NCI-H1694 treated with DMSO at 0.1 percent for 48 hours (cell line): Measurements from ENCODE around the gene CDKN1C.
A peak's percentile ranks its signal among the peaks of the same experiment; 100 is the strongest.

ENCODE experiments used
- DNase-seq: peaks from one replicate; lab custom pipeline; 2025; lab: John Stamatoyannopoulos, UW

Gene CDKN1C

DNA sequence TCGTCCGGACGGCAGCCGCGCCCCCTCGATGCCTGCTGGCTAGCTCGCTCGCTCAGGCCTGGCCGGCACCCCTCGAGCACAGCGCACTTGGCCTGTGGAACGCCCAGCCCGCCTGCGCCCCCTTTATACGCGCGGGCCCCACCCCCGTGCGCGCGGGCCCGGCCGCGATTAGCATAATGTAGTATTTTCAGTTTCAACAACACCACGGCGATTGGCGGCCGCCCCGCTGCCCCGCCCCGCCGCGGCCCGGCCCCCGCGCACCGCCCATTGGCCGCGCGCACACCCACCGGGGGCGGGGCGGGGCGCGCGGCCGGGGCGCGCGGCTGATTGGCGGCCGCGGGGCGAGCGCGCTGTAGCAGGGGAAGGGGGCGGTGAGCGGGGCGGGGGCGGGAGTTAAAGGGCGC, at the start of gene CDKN1C:
CDKN1C (minus strand) TSS at position 98 of the 404 bp plus-strand sequence. CDS start 319 bp downstream, outside the sequence.
- peak; percentile 43 for DNase-seq

DNA sequence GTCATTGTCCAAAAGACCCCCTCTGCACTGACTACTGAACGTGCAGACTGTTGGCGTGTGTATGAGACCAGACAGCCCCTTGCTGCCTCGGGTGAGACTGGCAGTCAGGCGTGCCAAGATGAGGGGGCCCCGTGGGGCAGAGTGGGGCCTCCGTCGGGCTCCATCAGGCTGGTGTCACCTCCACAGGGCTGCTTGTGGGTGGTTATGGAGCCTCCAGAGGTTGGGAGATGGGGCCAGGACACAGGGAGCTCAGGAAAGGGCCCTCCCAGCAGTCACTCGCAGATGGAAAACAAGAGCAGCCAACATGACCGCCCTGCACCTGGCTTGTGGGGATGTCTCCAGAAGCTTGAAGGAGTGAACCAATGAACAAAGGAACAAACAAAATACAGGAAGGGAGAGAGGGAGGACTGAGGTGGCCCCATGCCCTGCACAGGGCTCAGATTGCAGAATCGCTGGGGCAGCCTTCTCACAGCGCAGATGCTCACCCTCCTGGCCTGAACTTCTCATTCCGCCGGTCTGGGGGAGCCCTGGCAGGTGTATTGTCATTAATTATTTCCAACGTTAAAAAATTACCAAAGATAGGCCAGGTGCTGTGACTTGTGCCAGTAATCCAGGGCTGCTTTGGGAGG, 49.1 kb upstream of the CDKN1C start:
- no peak for DNase-seq

DNA sequence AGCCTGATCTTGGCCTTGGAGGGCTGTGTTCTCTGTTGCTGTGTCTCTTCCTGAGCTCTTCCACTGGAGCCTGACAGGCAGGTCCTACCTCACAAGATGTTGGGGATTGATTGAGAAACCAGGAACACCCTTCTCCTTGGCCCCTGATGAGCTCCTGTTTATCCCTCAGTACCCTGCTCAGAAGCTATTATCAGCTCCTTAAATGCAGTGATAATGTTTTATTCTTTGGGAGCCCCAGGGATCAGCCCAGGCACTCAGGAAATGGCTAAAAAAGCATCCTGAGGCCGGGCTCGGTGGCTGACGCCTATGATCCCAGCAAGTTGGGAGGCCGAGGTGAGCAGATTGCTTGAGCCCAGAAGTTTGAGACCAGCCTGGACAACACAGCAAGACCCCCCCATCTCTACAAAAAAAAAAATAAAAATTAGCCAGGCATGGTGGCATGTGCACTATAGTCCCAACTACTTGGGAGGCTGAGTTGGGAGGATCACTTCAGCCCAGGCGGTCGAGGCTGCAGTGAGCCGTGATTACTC, 48.5 kb upstream of the CDKN1C start:
- no peak for DNase-seq

DNA sequence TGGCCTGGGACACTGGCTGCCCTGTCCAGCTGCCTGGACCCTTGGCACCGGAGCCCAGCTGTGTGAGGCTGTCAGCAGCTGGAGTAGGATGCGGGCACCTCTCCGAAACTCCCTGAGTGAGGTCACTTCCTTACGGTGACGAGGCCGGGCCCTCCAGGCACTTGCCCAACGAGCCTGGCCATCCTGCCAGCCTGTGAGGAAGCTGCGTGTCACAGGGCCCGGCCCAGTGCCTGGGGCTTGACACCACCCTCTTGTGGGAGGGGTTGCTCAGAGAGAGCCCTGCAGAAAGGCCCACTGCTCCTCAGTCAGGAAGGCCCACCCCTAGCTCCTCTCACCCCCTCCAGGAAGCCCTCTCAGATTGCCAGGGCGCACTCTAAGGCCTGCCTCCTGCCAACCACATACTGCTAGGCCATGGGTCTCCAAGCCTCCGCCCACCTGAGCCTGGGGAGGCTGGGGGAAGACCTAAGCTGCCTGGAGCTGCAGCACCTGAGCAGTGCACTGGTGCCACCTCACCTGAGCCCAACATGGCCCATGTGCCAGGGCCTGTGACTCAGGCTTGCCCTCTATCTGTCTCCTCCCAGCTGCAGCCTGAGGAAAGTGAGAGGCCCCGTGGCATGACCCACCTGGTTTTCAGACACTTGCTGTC, 47.9 kb upstream of the CDKN1C start:
- no peak for DNase-seq

DNA sequence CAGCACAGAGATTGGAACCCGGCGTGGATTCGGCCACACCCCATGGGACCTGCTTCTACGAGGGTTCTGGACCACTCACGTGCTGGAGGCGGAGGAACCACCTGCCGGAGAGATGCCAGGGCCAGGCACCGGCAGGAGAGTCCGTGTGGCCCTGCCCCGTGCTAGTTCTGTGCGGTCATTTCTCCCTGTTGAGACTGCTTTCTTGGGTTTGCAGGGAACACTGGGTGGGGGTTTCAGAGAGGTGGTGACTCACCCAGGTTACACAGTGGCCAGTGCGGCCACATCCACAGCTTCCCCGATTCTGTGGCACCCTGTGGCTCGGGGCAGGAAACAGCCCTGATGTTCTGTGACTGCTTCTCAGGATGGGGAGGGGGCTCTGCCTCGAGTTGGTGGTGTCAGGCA, 47.3 kb upstream of the CDKN1C start:
- DNase-seq: no peak

DNA sequence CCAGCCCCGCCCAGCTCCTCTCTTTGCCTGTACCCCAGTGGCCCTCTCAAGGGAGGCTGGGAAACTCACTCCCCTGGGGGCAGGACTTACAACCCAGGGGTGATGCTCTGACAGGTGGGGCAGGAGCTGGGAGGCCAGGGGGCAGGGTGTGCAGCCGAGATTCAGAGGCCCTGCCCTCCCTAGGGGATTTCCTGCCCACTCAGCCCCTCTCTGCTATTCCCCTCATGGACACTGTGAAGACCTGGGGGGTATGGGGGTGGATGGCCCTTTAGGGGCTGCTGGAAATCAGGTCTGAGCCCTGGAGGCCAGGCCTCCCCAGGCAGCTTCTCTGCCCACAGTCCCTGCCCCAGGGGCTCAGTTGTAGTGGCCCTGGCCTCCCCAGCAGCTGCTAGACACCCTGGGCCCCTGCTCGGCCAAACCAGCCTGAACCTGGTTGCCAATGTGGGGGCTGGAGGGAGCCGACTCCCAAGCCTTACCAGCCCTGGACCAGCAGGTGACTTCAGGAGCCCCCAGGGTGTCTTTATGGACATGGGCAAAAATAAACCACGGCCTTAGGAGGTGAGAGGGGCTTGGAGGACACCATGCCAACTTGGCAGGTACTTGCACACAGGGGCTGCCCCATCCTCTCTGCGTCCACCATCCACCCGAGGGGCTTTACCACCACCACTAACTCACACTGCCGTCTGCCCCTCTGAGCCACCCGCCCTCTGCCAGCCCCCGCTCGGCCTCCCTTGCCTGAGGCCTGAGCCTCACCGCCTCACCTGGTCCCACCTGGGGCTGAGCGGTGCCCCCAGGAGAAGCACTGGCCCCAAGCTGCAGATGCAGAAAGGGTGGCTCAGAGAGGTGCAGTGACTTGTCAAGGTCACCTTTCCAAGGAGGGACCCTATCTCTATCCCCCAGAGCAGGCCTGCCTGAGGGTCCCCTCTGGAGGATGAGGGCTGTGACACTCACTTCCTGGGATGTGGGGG, 46.5 kb upstream of the CDKN1C start:
- no peak for DNase-seq

DNA sequence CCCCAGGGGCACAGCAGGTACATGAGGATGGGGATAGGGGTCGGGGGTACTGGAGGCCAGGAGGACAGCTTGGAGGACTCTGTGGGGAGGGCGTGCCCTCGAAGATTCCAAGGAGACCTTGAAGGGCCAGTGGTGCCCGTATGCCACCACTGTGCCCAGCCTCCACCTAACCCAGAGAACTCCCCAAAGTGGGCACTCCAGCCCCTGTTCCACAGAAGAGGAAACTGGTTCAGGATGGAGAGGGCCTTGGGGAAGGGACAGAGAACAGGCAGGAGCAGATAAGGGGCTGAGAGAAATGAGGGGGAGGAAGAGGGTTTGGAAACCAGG, 45.8 kb upstream of the CDKN1C start:
- DNase-seq: no peak

DNA sequence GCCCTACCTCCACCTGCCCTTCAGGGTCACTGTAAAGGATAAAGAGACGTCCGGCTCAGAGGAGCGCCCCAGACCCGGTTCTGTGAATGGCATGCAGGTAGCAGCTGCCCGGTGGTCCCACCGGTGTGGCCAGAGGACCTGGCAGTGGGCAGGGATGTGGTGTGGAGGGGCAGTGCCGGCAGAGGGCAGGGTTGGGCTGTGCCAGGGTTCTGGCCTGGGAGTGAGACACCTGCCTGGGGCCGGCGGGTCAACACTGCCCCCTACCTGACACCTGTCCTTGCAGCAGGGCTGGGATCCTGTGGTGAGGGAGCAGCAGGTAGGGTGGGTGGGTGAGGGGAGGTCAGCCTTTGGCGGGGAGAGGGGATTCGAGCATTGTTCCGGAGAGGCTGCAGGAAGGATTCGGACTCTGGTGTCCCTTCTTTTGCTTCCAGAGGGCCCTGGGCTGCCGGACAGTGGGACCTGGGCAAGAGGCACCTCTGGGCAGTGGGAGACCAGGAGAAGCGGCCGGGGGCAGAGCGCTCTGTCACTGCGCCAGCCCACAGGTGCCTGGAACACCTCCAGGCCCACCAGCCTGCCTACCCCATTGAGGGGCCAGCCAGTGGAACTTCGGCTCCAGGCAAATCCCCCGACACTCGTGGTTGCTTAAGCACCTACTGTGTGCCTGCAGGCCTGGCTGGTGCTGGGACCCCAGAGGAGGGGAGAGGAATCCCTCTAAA, 45.3 kb upstream of the CDKN1C start:
- DNase-seq: no peak

DNA sequence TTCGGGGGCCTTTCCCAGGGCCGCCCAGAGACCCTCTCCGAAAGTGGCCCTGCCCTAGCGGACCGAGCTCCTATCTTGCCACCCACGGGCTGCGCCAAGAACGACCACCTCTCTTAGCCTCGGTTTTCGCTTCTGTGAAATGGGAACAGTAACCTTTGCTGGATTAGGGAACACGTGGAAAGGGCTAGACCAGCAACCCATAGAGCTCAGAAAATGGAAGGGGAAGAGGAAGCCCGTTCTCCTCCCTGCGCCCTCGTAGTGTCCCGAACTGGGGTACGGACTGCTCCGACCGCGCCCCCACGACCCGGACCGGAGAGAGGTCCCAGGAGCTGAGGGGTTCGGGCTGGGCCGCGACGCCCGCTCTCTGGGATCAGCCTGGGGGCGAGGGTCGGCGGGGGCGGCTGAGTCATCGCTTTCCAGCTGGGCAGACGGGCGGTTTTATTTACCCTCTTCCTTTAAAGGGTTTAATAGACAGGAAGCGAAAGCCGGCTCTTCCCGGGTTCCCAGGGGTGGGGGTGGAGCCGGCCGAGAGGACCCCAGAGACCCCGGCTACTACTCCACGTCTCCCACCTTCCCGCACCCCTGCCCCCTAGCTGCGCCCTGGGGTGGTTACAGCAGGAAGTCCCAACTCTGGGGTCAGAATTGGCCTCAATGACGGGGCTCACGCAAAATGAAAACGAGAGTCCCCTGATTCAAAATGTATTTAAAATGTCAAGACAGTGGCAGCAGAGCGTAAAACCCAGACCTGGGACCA, 44.6 kb upstream of the CDKN1C start:
- no peak for DNase-seq

DNA sequence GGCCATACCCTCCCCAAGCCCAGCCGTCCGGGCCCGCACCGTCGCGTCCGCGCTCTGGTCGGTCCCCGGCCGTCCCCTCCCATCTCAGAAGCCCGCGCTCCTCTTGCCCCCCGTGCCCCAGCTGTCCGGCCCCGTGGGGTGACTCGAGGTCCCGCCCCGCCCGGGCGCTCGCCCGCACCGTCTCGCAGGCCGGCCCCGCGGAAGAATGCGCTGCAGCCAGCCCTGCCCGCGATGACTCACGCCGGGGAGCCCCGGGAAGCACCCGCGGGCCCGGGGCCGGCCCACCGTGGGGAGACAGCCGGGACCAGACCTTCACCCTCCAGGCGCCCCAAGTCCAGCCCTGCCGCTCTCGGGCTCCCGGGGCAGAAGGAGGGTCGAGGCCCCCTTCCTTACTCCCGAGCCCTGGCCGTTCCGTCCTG, 44.0 kb upstream of the CDKN1C start:
- no peak for DNase-seq

DNA sequence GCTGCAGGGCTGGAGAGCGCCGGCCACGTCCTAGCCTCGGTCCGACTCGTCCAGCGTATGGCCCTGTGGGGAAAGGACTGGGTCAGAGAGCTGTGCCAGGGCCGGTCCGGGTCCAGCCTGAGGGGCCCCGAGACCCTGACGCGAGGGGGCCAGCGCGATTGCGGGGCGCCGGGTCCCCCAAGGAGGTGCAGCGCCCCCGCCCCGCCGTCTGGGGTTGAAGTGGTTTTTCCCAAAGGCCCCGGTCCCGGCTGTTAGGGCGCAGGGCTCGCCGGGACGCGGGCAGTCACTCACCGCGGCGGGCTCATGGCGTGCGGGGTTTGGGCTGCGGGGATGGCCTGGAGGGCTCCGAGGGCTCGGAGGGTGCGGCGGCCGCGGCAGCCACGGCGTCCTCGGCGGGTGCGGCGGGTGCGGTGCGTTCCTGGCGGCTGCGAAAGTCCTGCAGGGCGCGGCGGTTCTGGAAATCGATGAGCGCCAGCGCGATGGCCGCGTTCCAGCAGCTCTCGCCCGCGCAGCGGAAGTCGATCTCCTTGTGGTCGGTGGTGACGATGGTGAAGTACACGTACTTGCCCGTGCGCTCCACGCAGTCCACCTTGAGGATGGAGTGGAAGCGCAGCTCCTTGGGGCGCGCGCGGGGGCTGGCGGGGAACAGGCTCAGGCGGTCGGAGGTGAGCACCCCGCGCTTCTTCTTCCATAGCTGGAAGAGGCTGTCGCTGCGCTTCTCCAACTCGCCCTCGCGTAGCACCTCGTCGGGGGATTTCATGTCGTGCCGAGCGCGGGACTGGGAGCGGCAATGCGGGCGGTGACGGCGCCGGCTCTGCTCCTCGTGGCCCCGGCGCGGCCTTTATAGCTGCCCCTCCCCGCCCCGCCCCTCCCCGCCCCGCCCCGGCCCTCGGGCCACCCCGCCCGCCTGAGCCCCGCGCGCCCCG, 43.3 kb upstream of the CDKN1C start, which contains the start of gene PHLDA2:
PHLDA2 (minus strand) TSS at position 816 of the 926 bp plus-strand sequence; CDS start at position 760, 56 bp downstream.
- DNase-seq: no peak

DNA sequence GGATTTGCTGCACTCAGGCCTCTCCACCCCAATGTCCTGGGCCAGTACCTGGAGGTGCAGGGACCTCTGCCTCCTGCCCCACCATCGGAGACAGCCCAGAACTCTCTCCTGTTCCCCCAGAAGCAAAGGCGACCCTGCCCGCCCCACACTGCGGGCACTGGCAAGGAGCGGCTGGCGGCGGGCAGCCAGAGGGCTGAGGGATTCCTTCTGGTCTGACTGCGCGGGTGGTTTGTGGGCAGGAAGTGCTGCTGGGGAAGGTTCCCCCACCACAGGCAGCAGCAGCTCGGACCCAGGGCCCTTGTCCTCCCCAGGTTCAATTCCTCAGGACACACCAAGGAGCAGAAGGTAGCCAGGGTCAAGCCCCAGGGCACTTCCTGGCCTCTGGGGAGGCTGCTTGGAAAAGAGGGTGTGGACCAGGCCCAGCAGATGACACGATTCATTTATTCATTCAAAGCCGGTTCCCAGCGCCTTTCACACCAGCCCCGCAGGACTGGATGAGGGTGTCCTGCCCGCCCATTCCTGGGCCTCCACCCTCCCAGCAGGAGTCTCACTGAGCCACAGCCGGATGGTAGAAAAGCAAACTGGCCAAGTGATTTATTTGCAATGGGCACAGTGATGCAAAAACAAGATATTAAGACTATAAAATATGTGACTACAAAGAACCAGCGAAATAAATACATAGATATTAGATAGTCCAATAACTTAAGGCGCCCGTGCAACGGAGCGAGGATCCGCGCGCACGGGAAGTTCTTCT, 42.5 kb upstream of the CDKN1C start:
- DNase-seq: no peak

DNA sequence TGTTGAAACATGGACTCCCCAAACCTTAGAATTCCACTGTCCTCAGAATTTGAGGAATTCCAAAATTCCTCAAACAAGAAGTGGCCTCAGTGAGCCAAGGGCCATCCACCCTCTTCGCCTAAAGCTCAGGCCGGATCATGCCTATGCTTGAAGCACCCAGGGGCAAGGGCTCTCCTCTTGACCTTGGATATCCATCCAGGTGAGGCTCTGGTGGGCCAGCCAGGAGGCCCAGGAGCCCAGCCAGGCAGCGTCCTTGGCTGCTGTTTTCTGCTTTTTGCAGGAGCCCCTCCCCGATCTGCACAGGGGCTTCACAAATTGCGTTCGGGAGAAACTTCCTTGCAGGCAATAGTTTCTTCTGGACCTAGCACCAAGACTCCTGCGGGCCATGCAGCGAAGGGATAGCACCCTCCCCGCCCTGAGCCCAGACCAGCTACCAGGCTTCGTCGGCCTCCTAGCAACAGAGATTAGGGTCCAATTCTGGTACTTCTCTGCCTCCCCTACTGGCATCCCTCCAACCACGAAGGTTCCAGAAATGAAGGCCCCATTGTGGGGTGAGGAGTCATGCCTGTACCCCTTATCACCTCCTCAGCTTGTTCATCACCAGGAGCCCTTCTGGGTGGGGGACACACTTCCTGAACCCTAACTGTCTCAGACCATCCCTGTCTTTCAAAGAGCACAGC, 41.7 kb upstream of the CDKN1C start:
- DNase-seq: no peak

DNA sequence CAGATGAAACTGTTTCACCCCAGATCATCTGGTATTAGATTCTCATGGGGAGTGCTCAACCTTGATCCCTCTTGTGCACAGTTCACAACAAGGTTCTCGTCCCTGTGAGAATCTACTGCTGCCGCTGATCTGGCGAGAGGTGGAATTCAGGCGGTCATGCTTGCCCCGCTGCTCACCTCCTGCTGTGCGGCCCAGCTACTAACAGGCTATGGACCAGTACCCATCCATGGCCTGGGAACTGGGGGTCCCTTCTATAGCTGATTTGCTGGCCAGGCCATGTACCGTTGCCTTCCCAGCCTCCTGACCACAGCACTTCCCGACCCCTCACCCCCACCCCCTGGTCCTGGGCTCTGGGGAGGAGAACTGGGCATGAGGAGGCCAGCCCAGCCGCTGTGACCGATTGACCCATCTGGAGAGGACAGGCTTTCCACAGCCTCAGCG, 41.1 kb upstream of the CDKN1C start:
- no peak for DNase-seq

DNA sequence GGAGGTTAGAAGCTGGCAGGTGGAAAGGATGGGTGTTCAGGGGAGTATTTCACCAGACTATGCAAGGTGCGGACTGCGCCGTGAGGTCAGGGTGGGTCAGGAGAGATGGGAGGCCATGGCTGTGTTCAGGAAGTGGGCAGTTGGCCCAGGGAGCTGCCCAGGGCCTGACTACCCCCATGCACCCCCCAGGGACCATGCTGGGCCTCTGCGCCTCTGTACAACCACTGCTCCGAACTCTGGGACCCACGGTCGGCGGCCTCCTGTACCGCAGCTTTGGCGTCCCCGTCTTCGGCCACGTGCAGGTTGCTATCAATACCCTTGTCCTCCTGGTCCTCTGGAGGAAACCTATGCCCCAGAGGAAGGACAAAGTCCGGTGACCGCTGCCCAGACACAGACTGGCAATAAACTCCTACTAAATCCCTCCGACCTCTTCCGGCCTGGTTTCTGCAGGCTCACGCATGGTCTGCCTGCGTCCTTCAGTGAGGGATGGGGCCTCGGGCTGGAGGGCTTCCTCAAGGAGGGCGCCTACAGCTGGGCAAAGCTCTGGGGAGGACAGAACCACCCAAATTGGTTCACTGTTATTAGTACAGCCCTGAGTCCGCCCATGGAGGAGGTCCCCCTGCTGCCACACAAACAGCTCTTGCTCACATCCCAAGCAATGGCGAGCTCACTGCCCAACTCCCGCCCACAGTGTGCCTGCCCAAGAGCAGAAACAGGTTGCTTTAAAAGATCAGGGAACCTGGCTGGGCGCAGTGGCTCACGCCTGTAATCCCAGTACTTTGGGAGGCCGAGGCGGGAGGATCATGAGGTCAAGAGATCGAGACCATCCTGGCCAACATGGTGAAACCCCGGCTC, 39.5 kb upstream of the CDKN1C start:
- DNase-seq: no peak

DNA sequence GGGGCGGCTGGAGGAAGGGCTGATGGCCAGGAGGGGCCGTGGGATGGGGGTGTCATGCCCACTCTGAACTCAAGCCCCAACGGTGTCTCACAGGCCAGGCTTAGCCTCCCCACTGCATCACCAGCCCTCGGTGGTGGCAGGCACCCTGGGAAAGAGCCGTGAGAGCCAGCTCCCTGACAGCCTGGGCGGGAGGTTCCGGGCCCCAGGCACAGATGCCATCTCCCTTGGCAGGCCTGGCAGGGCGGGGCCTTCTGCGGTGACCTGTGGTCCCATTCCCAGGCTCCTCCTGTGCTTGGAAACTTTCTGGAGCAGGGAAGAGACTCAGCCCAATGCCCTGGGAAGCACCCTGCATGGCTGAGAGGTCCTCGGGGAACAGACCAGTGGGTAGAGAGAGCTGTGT, 38.8 kb upstream of the CDKN1C start:
- peak; percentile 20 for DNase-seq
